AG09319 (cell line): ENCODE results near the gene MGAM2.

Source experiments
- DNase-seq: peaks from one replicate; pipeline ENCODE4 v3.0.0-alpha.2; 2010; ENCODE audit warnings: low read depth; ENCODE audit errors: extremely low read depth
- TF ChIP-seq, protein P1 (sequence below): IDR thresholded peaks from 2 replicates; pipeline ENCODE4 v1.5.1; 2011; ENCODE audit warnings: low read depth, mild to moderate bottlenecking, inconsistent platforms, low read length, moderate library complexity

The MGAM2 gene

DNA sequence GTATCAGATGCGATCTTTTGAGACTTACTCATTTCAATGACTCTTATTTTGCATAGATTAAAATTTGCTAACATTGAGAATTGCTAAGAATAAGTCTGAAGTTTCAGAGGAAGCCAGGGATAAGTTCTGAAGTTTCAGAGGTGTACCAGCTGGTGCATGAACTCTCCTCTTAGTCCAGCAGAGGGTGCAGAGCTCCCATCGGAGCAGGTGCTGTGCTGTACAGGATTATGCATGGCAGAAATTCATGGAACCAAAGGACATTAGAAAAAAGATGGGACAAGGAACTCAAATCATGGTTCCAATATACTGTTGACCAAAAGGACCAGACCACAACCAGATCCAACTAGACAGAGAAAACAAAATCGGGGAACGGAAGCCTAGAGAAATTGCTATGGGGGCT lies 41.9 kb downstream of the MGAM2 start:
- DNase-seq, result no peak
- TF ChIP-seq, protein P1, sequence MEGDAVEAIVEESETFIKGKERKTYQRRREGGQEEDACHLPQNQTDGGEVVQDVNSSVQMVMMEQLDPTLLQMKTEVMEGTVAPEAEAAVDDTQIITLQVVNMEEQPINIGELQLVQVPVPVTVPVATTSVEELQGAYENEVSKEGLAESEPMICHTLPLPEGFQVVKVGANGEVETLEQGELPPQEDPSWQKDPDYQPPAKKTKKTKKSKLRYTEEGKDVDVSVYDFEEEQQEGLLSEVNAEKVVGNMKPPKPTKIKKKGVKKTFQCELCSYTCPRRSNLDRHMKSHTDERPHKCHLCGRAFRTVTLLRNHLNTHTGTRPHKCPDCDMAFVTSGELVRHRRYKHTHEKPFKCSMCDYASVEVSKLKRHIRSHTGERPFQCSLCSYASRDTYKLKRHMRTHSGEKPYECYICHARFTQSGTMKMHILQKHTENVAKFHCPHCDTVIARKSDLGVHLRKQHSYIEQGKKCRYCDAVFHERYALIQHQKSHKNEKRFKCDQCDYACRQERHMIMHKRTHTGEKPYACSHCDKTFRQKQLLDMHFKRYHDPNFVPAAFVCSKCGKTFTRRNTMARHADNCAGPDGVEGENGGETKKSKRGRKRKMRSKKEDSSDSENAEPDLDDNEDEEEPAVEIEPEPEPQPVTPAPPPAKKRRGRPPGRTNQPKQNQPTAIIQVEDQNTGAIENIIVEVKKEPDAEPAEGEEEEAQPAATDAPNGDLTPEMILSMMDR, result no peak

DNA sequence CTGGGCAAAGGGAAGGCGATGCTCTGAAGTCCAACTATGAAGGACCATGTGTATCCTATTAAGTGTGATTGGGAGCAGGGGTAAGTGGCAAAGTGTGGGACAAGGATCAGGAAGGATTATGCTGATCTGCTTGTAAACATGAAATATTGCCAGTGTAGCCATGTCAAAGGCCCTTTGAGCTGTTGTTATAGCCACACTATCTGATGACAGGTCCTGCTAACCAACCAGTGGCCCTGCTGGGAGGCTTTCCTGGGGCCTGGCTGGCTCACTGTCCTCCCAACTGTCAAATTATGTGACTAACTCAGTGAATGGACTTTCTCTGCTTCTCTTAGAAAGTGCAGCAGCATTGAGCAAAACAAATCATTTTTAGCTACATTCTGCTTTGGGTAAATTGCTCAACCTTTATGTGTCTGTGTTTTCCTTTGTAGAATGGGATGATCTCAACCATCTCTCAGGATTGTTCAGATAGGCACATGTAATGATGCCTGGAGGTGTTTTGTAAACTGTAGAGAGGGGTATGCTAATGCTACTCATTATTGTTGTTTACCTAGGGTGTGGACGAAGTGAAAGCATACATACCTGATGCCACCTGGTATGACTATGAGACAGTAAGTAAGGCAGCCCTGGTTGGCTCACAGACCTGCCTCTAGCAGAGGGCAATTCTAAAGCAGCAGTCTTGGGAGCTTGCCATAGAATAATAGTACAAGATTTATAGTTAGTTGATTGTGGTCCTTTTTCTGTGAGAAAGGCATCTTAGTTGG lies 47.4 kb downstream of the MGAM2 start:
- no peak for DNase-seq
- TF ChIP-seq, protein P1, result no peak

- DNase-seq, result no peak
- TF ChIP-seq, protein P1, result no peak
Observed at GRCh38 chr7:142161921-142162320, 50.4 kb downstream of the MGAM2 start.

- DNase-seq, result no peak
- TF ChIP-seq, protein P1, result no peak
Observed at GRCh38 chr7:142168746-142169145, 57.2 kb downstream of the MGAM2 start.

DNA sequence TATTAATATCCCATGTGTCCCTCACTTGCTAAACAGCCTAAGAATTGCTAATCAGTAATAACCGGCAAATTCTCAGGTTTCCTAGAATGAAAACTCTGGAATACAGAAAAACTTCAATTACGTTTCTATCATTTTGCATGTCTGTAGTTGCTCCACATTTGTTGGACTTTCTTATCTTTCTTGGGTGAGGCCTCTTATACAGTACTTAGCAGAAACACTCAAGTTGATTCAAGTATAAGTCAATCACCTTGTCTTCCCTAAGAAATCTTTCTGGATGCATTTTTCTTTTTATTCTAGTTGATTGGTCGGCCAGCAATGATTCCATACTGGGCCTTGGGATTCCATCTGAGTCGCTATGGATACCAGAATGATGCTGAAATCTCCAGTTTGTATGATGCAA lies 61.4 kb downstream of the MGAM2 start:
- no peak for DNase-seq
- TF ChIP-seq, protein P1, result no peak

DNA sequence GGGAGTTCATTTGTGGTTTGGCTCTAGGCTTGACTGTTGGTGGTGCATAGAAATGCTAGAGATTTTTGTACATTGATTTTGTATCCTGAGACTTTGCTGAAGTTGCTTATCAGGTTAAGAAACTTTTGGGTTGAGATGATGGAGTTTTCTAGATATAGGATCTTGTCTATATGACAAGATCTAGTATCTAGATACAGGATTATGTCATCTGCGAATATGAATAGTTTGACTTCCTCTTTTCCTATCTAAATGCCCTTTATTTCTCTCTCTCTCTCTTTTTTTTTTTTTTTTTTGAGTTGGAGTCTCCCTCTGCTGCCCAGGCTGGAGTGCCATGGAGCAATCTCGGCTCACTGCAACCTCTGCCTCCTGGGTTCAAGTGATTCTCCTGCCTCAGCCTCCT lies 62.9 kb downstream of the MGAM2 start:
- DNase-seq, result no peak
- TF ChIP-seq, protein P1, result no peak

- TF ChIP-seq, protein P1, result no peak
- DNase-seq, result no peak
Observed at GRCh38 chr7:142175594-142175993, 64.1 kb downstream of the MGAM2 start.
